CD4-positive, alpha-beta T cell treated with Interferon alpha-2 for 1 hour (primary cell): ENCODE data around the gene DIS3L2.
"Not testable (repeated sequence)": the region's sequence is repeated elsewhere in the genome, so short reads cannot be mapped to it uniquely, and the experiment has no call there.

Experiments
- DNase-seq, 2 donors: peaks; one replicate each; pipeline ENCODE4 v3.0.0-alpha.2; 2020 to 2022

The DIS3L2 gene

DNA sequence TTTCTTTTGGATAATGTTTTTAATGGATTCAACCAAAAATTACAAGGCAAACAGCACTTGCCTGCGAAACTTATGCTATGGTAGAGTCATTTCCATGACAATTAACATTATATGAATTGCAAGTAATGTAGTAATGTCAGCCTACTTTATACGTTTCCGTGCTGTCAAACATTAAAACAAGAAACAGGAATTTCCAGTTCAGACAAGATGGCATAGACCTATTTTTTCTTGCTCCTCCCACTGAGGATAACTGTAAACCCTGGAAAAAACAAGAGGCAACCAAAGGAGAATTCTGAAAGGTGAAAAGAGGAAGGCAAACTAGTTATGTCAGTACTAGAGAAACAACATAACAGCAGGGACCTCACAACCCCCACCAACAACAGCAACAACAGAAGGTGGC is 170.7 kb downstream of the DIS3L2 start:
- no peak for DNase-seq

DNA sequence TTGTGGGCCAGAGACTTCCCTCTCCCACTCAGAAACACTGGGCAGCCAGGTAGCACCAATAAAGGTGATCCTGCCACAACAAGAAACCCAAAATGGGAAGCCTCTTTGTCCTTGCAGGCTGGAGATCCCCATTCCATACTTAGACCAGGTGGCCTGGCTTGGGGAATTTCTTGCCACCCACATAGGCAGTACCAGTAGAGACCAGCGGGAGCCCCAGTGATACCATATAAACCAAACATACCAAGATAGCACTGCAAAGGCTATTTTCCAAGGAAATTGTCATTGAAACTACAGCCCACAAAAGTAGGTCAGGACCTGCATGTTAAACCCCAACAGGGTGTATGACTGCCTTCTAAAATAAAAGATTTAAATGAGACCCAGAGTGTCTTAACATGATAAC is 171.6 kb downstream of the DIS3L2 start:
- no peak for DNase-seq

DNA sequence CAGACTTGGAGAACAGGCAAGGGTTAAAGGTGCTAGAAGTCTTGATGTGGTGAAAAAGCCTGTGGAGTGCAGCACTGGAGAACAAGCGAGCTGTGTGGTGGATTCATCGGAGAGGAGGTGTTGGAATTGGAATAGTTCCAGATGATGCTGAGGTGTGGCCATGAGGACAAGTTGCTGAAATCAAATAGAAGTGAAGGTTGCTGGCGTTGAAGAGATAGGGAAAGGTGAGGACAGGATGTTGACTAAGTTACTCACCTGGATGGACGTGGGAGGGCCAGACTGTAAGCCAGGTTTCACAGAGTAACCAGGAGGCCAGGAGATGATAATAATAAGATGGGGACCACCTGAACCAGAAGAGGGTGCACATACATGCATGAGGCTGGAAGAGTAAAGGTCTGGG is 173.4 kb downstream of the DIS3L2 start:
- DNase-seq, result no peak

DNA sequence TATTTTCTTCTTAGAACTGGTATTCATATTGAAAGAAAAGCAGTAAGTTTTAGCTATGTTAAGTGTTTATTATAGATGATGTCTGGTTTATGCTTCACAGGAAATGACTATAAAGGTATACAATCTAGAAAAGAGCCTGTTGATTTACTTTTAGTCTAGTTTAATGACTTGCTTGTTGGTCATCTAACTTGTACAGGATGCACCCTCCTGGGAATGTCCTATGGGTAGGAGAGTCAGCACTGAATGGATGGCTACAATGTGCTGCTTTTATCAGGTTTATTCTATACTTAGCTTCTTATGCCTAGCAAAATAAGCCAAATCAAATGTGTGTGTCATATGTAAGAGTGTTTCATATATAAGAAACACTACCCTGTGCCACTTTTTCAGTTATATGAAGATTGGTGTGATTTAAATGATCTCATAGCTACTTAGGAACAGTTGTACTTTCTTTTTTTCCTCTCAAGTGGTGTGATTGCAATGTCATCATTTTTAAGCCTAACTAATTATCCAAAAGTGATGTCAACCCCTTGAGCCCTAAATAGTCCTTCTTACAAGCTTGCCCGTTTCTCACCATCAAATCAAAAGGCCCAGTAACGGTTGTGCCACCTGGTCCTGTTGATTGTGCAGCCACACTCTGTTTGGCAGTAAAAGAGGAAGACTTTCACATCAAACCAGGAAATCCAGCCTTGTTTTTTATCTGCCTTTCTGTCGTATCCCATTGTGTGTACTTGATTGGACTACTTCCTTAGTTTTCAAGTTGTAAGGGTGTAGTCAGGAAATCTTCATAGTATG is 176.0 kb downstream of the DIS3L2 start:
- DNase-seq, result no peak

DNA sequence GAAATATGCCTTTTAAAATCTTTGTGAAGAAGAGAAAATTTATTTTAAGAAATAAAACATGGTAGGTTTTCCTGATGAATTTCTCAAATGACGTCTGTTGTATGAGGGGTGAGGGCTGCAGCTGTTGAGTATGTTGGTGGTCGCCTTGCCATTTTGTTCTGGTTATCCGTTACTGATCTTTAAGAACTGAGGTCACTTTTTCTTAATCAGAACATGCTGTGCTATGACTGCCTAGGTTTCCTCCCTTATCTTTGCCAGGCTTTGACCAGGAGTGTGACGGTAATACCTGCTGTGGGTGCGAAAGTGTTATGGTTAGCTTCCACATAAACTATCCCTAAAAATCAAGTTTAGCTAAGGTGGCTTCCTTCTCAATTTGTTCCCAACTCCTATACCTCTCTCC is 176.9 kb downstream of the DIS3L2 start:
- no peak for DNase-seq

DNA sequence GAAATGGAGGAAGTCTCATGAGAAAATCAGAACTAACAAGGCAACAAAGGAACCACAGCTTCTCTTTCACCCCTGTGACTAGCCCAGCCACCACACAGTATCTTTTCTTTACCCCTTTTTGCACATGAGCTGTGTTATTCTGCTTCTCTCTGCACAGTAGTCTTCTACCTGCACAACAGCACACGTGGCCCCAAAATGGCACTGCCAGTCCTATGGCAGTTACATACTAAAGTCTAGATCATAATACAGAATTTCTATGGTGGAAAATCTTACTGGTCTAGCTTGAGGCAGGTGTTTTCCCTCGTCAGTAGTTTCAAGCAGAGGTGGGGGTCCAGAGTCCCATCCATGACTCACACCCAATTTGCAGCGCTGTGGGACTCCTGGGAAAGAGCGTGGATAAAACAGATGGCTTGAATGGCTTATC is 177.7 kb downstream of the DIS3L2 start:
- no peak for DNase-seq

DNA sequence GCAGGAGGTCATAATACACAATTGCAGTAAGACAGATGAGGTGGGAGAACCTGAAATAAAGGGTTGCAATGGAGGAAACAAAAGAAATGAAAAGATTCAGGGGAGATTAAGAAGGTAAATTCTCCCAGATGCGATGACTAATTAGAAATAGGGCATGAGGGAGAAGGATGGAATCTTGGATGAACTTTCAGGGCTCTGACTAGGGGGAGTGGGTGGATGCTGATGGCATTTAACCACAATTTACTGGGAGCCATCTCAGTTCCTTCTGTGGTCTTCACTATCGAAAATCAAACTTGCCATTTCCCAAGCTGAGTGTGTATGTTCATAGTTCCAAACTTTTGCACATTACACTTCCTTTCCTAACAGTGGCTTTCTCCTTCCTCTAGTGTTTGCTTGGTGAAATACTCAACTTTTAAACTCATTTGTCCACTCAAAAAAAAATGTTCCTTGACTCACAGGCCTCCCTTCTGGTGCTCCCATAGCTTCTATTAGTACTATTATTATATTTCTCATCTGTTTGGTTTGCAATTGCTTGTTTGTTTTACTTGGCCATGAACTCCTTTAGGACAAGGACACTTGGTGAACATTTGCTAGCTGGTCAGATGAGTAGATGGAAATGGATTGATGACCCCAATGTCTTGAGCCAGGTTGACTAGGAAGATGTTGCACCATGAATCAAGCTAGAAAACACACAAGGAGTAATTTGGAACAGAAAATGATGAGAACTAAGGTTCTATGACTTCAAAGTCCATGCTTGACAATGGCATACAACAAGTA is 178.5 kb downstream of the DIS3L2 start:
- DNase-seq, result no peak

DNA sequence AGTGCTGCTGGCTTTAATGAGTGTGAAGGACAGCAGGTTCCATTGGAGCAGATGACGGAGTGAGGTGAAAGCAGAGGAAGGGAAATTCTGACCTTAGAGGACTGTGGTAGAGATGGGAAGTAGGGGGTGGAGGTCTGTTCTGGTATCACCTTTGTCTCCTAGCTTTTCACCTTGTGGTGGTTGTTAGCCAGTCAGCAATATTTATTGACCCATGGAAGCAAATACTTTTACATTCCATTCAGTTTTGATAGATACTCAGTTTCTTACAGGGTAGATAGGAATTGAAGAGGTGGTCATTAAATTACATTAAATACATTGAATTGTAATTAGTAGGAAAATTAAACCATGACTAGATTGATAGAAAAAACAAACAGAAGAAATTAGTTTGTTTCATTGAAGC is 180.1 kb downstream of the DIS3L2 start:
- no peak for DNase-seq

DNA sequence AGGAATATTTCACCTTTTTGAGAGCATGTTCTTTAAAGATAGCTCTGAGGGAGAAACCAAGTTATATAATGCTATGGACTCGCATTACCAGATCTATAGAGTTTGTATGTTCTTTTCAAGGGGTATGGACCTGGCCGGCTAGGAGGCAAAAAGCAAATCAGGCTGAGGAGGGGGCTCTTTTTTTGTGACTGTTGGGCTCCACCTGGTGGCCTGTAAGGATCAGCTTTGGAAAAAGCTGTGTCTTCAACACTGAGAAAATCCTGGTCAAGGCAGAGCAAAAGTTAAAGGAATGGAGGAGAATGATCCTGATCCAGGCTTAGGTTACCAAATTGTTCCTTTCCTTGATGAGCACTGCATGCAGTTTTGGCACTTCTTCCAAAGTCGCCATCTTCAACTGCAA is 180.5 kb downstream of the DIS3L2 start:
- DNase-seq, result peak; percentile 4 to 19

DNA sequence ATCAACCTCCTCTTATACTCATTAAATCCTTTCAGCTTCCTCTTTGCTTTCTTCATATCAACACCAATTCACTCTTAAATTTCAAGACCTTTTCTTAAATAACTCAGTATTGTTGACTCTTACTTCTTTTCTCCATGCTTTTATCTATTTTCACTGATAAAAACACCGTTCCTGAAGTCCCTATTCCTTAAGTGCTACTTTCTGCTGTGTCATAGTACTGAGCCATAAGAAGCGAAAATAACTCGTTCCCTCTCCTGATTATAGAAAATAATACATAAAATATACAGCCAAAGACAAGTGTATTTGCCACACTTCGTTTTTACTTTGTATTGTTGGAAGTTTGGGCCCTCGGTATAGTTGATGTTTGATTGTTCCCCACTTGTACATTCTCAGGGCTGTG is 181.0 kb downstream of the DIS3L2 start:
- no peak for DNase-seq

DNA sequence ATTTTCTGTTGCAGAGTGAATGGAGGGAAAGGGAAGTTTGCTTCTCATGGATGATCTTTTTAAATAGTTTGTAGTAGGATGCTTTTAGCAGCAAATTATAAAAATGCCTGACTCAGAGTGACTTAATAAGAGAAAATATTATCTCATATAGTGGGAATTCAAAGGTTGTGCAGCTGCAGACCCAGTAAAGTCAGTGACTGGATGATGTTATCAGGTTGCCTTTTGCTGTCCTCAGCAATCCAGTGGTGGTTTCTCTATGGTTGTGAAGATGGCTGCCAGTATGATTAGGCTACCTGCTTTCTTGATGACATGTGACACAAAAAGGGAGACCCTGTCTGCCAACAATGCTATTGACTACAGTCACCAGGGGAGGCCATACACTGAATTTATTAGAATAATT is 184.8 kb downstream of the DIS3L2 start:
- no peak for DNase-seq

DNA sequence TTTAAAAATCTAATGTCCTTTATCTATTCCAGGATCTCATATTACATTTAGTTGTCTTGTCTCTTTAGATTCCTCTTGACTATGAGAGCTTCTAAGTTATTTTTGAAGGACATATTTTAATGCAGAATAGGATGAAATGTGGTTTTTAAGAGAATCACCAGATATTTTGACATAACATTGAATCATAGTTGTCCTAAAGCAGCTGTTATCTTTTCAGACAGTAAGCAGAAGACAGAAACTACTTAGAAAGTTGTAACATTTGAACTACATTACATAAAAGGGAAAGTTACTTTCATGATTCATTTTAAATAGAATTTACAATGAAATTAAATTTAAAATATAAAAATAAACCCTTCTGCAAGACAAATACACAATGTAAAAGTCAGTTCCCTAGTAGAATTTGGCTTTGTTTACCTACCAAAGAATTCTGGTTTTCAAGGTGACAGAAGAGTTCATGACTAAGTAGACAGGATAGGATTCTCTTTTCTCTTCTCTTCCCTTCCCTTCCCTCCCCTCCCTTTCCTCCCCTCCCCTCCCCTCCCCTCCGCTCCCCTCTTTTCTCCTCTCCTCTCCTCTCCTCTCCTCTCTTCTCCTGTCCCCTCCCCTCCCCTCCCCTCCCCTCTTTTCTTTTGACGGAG is 186.0 kb downstream of the DIS3L2 start:
- DNase-seq, result no peak

DNA sequence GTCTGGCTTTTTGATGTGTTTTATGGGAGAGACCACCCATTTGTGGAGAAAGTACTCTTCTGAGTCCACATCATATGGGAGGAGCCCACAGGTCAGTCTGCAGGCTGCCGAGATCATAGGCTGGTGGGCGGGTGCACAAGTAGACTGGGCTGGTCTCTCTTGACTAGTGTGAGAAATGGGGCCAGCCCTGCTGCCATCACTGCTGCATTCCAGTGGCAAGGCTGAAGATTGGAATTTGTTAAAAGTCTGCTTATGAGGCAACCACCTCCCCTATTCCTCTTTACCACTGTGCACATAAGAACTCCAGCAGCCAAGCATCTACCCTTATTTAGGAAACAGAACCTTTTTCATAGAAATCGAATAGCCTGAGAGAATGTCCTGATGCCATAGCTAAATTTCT is 200.7 kb downstream of the DIS3L2 start:
- no peak for DNase-seq

DNA sequence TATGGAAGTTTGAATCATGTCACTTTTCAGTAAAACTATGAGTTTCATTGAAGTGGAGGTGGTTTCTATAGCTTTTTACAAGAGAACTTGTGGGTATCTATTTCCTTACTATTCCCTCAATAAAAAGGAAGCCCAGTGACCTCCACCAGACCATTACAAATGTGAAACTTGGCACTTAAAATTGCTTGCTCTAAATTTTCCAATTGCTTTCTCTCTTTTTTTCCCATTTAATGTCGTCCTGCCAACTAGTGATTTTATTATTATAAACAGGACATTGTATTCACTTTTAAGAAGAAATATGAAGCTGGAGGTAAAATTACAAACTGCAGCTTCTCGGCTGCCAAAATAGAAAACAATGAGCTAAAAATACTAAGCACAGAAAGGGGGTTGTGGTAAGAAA is 208.9 kb downstream of the DIS3L2 start:
- DNase-seq, result no peak

DNA sequence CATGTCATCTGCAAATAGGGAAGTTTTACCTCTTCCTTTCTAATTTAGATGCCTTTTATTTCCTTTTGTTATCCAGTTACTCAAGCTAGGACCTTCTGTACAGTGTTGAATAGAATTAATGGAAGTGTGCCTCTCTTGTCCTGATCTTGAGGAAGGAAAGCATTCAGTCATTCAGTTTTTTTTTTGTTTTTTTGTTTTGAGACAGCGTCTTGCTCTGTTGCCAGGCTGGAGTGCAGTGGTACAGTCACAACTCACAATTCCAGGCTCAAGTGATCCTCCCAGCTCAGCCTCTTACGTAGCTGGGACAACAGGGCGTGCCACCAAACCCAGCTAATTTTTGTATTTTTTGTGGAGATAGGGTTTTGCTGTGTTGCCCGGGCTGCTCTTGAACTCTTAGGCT is 213.1 kb downstream of the DIS3L2 start:
- DNase-seq, result no peak

DNA sequence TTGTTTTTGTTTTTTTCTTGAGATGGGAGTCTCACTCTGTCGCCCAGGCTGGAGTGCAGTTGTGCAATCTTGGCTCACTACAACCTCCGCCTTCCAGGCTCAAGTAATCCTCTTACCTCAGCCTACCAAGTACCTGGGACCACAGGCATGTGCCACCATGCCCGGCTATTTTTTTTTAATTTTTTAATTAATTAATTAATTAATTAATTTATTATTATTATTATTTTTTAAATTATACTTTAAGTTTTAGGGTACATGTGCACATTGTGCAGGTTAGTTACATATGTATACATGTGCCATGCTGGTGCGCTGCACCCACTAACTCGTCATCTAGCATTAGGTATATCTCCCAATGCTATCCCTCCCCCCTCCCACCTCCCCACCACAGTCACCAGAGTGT is 215.1 kb downstream of the DIS3L2 start:
- DNase-seq, result not testable (repeated sequence)

DNA sequence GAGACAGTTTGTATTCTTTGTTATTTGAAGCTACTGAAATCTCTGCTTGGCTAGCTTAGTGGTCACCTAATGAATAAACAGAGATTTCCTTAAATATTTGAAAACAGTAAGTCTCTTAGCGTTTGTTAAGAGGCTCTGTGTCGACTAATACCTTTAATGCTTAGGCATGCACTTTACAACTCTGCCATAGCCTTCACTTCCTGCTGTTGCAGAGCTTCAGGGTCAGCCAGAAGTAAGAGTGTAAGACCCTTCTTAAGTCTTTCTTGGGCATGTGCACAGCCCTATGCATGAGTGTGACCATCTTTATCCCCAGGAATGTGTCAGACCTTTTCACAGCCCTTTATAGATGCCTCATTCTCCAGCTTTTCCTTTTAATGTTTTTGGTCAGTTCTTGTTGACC is 221.8 kb downstream of the DIS3L2 start:
- DNase-seq, result no peak

DNA sequence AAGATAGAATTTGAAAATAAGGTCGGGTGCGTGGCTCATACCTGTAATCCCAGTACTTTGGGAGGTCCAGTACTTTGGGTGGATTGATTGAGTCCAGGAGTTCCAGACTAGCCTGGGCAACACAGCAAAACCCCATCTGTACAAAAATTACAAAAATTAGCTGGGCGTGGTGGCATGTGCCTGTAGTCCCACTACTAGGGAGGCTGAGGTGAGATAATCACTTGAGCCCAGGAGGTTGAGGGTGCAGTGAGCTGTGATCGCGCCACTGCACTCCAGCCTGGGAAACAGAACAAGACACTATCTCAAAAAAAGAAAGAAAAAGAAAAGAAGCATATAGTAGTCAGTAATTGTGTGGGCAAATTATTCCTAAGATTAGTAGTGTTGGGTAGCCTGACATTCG is 222.8 kb downstream of the DIS3L2 start:
- no peak for DNase-seq

DNA sequence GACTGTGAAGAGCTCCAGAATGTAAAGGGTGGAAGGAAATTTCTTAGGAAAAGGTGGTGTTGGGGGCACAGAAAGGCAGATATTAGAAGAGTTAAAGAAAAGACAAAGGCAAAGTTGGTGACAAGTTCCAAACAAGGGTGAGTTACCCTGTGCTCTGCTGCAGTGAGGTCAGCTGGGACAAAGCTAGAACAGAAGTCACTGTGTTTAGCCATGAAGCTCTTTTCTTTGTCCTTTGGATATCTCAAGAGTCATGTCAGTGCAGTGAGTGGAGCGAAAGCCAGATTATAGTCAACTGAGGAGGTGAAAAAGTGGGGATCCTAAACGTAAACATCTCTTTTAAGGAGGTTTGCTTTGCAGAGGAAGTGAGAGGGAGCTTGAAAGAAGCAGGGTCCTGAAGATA is 229.3 kb downstream of the DIS3L2 start:
- no peak for DNase-seq

DNA sequence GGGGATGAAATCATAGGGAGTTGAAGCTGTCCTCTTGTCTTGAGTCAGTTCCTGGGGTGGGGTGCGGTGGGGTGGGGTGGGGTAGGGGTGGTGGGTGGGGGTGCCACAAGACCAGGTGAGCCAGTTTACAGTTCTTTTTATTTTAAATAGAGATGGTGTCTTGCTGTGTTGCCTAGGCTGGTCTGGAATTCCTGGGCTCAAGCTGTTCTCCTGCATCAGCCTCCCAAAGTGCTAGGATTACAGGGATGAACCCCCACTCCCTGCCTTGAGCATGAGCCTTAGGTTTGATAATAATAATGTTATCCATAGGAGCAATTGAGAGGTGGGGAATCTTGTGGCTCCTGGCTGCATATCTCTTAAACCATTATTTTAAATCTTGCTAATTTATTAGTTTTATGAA is 234.0 kb downstream of the DIS3L2 start:
- no peak for DNase-seq

DNA sequence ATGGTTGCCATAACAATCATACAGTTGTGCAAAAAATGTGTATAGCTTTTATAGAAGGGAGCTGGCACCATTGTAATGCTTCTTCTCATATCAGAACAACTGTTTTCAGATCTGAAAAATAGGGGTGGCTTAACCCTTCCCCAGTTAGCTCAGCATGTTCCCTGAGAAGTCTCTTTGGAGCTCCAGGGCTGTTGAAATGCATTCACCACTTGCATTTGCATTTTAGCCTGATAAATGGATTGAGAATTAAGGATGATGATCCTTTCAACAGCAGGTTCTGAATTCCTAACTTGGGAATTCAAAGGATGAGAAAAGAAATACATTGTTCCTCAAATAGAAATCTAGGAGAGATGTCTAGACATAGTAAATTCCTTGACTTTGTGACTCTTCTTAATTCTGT is 235.3 kb downstream of the DIS3L2 start:
- no peak for DNase-seq

DNA sequence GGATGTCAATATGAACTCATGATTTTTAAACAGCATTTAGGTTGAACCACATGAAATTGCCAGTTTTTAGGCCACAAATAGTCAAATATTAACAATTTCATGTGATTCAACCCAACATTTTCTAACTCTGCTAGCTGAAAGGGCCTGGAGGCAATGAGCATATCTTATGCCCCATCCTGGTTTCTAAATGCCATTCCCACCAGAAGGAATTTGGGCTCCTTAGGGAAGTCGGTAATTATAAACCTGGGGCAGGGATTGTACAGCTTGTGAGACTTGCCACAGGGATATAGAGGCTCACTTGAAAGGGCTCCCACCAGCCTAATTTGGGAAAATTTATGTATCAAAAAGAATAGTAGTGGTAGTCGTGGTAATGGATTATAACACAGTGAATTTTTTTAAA is 238.7 kb downstream of the DIS3L2 start:
- DNase-seq, result no peak

DNA sequence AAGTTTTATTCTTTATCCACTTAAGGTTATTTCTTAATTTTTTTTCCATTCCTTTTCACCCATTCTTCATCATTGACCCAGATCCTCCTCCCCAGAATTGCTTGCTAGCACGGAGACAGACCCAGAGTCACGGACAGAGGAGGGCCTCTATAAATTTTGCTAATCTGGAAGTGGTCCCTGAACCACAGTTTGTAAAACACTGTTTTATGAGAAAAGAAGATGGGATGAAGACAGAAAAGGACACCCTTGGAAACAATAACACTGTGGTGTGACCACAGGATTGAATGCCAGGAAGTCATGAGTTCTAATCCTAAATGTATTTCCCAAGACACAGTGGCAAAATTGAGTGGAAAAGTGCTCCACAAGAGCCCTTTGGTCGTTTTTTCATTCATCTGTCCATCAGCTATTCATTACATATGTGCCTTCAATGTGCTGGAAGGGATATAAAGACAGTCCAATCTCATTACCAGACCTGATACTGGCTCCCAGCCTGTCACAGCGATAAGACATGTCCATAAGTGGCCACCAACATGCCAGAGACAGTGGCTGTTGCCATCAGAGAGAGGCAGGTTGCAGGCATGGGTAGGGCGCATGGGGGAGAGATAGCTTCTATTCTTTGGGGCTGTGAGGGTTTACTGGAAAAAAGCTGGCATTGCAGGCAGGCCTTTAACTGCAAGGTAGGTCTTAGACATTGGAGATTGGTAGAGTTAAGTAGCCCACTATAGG is 241.8 kb downstream of the DIS3L2 start:
- no peak for DNase-seq
